AG04450 (cell line): ENCODE measurements around the gene CMTM1. TPM values are rescaled to one million over a fixed set of nuclear protein-coding genes. Genes with fewer than 3 reads are reported as not detected.

ENCODE experiments used
- CTCF ChIA-PET: fragments of 300-600, 350-600 bp; formaldehyde crosslinking; extraction: SDS; loops from one replicate; lab custom pipeline; 2022; ENCODE audit warnings: antibody characterized with exemption, inconsistent platforms; lab: Charles Lee
- POLR2A ChIA-PET: fragments of 350-600 bp; formaldehyde crosslinking; extraction: SDS; loops from one replicate; lab custom pipeline; 2021; ENCODE audit warnings: antibody characterized with exemption, inconsistent platforms; lab: Yijun Ruan, JAX
- DNase-seq: peaks from one replicate; pipeline ENCODE4 v3.0.0-alpha.2; 2011; ENCODE audit warnings: low read depth, low spot score
- H3K27ac ChIP-seq: one replicate; pipeline ENCODE4 v1.5.1; 2012; ENCODE audit warnings: low read depth, low read length, control low read depth
- H3K27me3 ChIP-seq: one replicate; pipeline ENCODE4 v1.6.0; 2012; ENCODE audit warnings: low read length; ENCODE audit not compliant: control insufficient read depth, insufficient read depth
- H3K4me3 ChIP-seq: 2 replicates; pipeline ENCODE4 v1.5.1; 2011; ENCODE audit warnings: mild to moderate bottlenecking, low read depth, low read length, control low read depth
- H3K9me3 ChIP-seq: 2 replicates; pipeline ENCODE4 v1.5.1; 2012; ENCODE audit warnings: low read length; ENCODE audit not compliant: control insufficient read depth, insufficient read depth
- CTCF ChIP-seq: IDR thresholded peaks from 2 replicates; pipeline ENCODE4 v1.5.1; 2011; ENCODE audit warnings: low read depth, low read length, control low read depth, inconsistent platforms
- polyA plus RNA-seq: library from polyadenylated mRNA; depleted of rRNA; stranded (reverse); fragments of >200 nt; gene quantifications from 2 replicates; pipeline ENCODE4 v1.2.3, GENCODE V29; 2011

Gene CMTM1
- polyA plus RNA-seq, 1 experiment = 1.6 TPM

GRCh38 chr16:66604376-66605176 is 38.3 kb downstream of the CMTM1 start, which contains the start of gene CMTM3:
TSS of gene CMTM3 (plus strand) at chr16:66604704. CDS start at chr16:66604806, 102 bp downstream.
- ChIA-PET CTCF (interaction anchor here (0.6 to 2.0 kb wide), 9 partner anchors 25 to 199 kb away, joined by 3 to 8 read pairs (median 3); partner anchors contain the start of gene CMTM2), POLR2A (interaction anchor here (0.5 kb wide), 1 partner anchor 14 kb away, joined by 4 read pairs; no protein-coding TSS in a partner anchor)
- peak; percentile 60 for TF ChIP-seq CTCF
- H3K4me3 ChIP-seq = peak within 1 kb of the TSS; percentile 70
- DNase-seq = no peak
- H3K27me3 ChIP-seq = peaks cover 3% of the 10 kb centered on the region
- H3K9me3 ChIP-seq = peaks cover 8% of the 10 kb centered on the region
- peak within 1 kb of the TSS; percentile 31 for H3K27ac ChIP-seq

GRCh38 chr16:66605177-66605978 is 39.1 kb downstream of the CMTM1 start:
- Histone ChIP-seq H3K27me3 (no peaks in the 10 kb centered on the region), H3K27ac (no peak overlapping the region), H3K9me3 (peaks cover 8% of the 10 kb centered on the region), H3K4me3 (peak overlapping the region; percentile 70)
- ChIA-PET CTCF (interaction anchor here (0.6 to 2.0 kb wide), 5 partner anchors 46 to 199 kb away, joined by 3 to 8 read pairs (median 4); no protein-coding TSS in a partner anchor), POLR2A (interaction anchor here (0.5 kb wide), 1 partner anchor 13 kb away, joined by 4 read pairs; no protein-coding TSS in a partner anchor)
- no peak; the same call in 1 of the 2 replicates for TF ChIP-seq CTCF
- no peak for DNase-seq

- DNase-seq = no peak
- Histone ChIP-seq H3K27ac (no peak overlapping the region), H3K9me3 (peaks cover 8% of the 10 kb centered on the region), H3K4me3 (peak overlapping the region; percentile 70), H3K27me3 (no peaks in the 10 kb centered on the region)
- TF ChIP-seq CTCF = no peak
- ChIA-PET POLR2A (no interaction called here), CTCF (no interaction called here)
Measured at GRCh38 chr16:66605979-66606751, 39.9 kb downstream of the CMTM1 start.

- ChIA-PET CTCF (interaction anchor here (0.6 to 3.7 kb wide), 52 partner anchors 10 to 277 kb away, joined by 3 to 59 read pairs (median 4); partner anchors contain the start of genes CKLF, DYNC1LI2 and NAE1), POLR2A (interaction anchor here (0.8 to 1.0 kb wide), 2 partner anchors 10 to 52 kb away, joined by 3 read pairs; no protein-coding TSS in a partner anchor)
- H3K4me3 ChIP-seq = no peak overlapping the region; the same call in 1 of the 2 replicates
- peaks cover 4% of the 10 kb centered on the region; the same call in 1 of the 2 replicates for H3K9me3 ChIP-seq
- no peaks in the 10 kb centered on the region for H3K27me3 ChIP-seq
- DNase-seq = peak; percentile 71
- H3K27ac ChIP-seq = peak overlapping the region; percentile 57
- TF ChIP-seq CTCF = peak; percentile 94
Measured at GRCh38 chr16:66608241-66609138, 42.3 kb downstream of the CMTM1 start.
